ENCODE data around the gene TBXAS1. TPM values are rescaled to one million over a fixed set of nuclear protein-coding genes. Genes with fewer than 3 reads are reported as not detected.

TBXAS1 gene
- total RNA-seq, 2 donors from 2014 or later = 19.3 to 44.1 TPM

DNA sequence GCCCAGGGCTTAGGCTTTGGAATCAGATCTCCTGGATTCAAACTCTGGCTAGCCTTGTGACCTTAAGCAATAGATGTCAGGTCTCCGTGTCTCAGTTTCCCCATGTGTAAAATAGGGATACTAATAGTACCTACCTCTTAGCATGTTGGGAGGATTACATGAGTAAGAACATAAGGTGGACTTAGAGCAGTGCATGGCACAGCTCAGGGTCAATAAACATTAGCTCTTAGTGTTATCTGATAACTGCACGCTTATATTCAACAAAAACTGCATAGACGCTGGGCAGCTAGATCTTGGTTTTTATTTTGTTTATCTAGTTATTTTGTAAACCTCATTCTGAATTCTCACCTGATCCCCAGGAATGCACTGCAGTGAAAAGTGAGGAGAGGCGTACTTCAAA, 17.2 kb downstream of the TBXAS1 start:
- no peaks in the 10 kb centered on the region for H3K36me3 ChIP-seq
- 75% methylated on average over 4 of the region's 4 CpGs for WGBS
- DNase-seq (ENCODE audit: low spot score) = no peak
- no peaks in the 10 kb centered on the region for H3K9me3 ChIP-seq
- TF ChIP-seq POLR2AphosphoS5 (IDR thresholded peaks at IDR 0.05) (no peak), POLR2A (IDR thresholded peaks at IDR 0.05) (no peak)
- TF ChIP-seq, protein P1, sequence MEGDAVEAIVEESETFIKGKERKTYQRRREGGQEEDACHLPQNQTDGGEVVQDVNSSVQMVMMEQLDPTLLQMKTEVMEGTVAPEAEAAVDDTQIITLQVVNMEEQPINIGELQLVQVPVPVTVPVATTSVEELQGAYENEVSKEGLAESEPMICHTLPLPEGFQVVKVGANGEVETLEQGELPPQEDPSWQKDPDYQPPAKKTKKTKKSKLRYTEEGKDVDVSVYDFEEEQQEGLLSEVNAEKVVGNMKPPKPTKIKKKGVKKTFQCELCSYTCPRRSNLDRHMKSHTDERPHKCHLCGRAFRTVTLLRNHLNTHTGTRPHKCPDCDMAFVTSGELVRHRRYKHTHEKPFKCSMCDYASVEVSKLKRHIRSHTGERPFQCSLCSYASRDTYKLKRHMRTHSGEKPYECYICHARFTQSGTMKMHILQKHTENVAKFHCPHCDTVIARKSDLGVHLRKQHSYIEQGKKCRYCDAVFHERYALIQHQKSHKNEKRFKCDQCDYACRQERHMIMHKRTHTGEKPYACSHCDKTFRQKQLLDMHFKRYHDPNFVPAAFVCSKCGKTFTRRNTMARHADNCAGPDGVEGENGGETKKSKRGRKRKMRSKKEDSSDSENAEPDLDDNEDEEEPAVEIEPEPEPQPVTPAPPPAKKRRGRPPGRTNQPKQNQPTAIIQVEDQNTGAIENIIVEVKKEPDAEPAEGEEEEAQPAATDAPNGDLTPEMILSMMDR (IDR thresholded peaks at IDR 0.05) = no peak
- H3K4me1 ChIP-seq (replicated peaks) = no peaks in the 10 kb centered on the region
- no peaks in the 10 kb centered on the region for H3K27me3 ChIP-seq (replicated peaks; ENCODE audit: insufficient read depth)
- intact Hi-C loops (cut with DNase I) = no loop called here
- H3K4me3 ChIP-seq = no peak overlapping the region
- H3K27ac ChIP-seq = no peak overlapping the region

DNA sequence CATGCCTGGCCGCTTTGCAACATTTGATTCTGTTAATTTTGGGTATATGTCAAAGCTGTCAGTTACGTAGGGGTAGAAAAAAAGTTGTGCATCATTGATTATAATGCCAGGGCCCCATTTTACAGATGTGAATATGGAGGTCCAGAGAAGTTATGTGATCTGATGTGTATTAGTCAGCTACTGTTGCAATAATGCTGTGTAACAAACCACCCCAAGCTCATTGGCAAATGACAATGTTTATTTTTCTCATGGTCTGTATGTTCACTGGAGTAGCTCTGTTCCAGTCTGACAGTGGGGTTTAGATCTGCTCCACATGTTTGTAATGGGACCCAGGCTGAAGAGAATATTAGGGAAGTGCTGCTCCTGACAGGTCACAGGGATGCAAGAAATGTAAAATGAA, 19.2 kb downstream of the TBXAS1 start:
- no peaks in the 10 kb centered on the region for H3K36me3 ChIP-seq
- no peaks in the 10 kb centered on the region for H3K27me3 ChIP-seq (replicated peaks; ENCODE audit: insufficient read depth)
- no peak overlapping the region for H3K27ac ChIP-seq
- no peak overlapping the region for H3K4me3 ChIP-seq
- DNase-seq (ENCODE audit: low spot score) = no peak
- intact Hi-C loops (cut with DNase I) = no loop called here
- 96% methylated on average over 2 of the region's 2 CpGs for WGBS
- TF ChIP-seq POLR2A (IDR thresholded peaks at IDR 0.05) = no peak
- TF ChIP-seq, protein P1 (IDR thresholded peaks at IDR 0.05) = no peak
- no peak for TF ChIP-seq POLR2AphosphoS5 (IDR thresholded peaks at IDR 0.05)
- H3K9me3 ChIP-seq = no peaks in the 10 kb centered on the region
- H3K4me1 ChIP-seq (replicated peaks) = no peaks in the 10 kb centered on the region

DNA sequence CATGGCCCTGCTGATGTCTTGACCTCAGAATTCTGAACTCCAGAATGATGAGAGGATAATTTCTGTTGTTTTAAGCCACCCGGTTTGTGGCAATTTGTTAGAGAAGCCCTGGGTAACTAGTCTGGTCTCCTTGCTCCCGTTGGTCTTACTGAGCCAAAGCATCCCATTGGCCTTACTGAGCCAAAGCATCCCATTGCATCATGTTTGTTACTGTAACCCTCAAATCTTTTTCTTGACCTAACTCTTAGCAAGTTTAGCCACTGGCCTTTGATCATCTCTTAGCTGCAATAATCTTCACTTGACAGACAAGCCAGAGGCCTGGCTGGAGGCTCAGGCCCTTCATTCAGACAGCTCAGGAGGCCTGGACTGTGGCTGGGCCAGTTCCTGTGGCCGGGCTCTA, 21.8 kb downstream of the TBXAS1 start:
- WGBS = 89% methylated on average over 3 of the region's 3 CpGs
- Histone ChIP-seq H3K36me3 (no peaks in the 10 kb centered on the region), H3K27me3 (replicated peaks; ENCODE audit: insufficient read depth) (no peaks in the 10 kb centered on the region), H3K4me1 (replicated peaks) (no peaks in the 10 kb centered on the region), H3K4me3 (no peak overlapping the region), H3K27ac (no peak overlapping the region), H3K9me3 (no peaks in the 10 kb centered on the region)
- intact Hi-C loops (cut with DNase I) = loop anchor here (5.0 kb wide), 2 partner anchors 66 to 74 kb away; partner anchors contain the start of gene HIPK2
- no peak for DNase-seq (ENCODE audit: low spot score)
- no peak for TF ChIP-seq POLR2A (IDR thresholded peaks at IDR 0.05)
- no peak for TF ChIP-seq POLR2AphosphoS5 (IDR thresholded peaks at IDR 0.05)
- TF ChIP-seq, protein P1 (IDR thresholded peaks at IDR 0.05) = no peak

DNA sequence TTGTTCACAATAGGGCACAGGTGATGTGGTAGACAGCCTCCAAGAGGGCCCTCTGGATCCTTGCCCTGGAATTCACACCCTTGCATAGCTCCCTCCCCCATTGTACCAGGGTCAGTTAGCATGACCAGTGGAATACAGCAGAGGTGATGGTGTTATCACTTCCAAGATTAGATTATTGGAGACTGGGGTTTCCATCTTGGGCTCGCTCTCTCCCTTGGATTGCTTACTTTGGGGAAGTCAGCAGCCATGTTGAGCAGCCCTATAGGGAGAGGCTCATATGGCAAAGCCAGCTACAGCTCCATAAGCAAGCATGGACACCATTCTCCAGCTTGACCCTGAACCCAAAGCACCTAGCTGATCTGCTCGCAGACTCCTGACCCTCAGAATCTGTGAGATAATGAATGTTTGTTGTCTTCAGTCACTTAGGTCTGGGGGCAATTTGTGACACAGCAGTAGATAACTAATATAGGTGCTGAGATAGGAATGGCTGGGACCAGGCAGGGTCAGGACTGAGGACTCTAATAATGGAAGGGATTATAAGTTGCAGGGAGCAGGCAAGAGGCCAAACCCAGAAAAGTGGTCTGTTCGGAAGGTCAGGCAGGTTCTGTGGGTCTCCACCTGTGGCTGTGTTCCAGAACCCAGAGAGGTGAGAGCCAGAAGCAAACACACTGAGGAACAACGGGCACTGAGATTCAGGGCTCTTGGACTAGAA, 22.9 kb downstream of the TBXAS1 start:
- no peak for TF ChIP-seq POLR2AphosphoS5 (IDR thresholded peaks at IDR 0.05)
- TF ChIP-seq, protein P1 (IDR thresholded peaks at IDR 0.05) = no peak
- TF ChIP-seq POLR2A (IDR thresholded peaks at IDR 0.05) = no peak
- intact Hi-C loops (cut with DNase I) = loop anchor here (5.0 kb wide), 2 partner anchors 65 to 75 kb away; partner anchors contain the start of gene HIPK2
- H3K36me3 ChIP-seq = no peaks in the 10 kb centered on the region
- DNase-seq (ENCODE audit: low spot score) = no peak
- no peaks in the 10 kb centered on the region for H3K4me1 ChIP-seq (replicated peaks)
- WGBS = 86% methylated on average over 4 of the region's 4 CpGs
- H3K4me3 ChIP-seq = no peak overlapping the region
- H3K27ac ChIP-seq = peak overlapping the region in 1 of 2 donors; percentile 84
- no peaks in the 10 kb centered on the region for H3K27me3 ChIP-seq (replicated peaks; ENCODE audit: insufficient read depth)
- H3K9me3 ChIP-seq = no peaks in the 10 kb centered on the region

DNA sequence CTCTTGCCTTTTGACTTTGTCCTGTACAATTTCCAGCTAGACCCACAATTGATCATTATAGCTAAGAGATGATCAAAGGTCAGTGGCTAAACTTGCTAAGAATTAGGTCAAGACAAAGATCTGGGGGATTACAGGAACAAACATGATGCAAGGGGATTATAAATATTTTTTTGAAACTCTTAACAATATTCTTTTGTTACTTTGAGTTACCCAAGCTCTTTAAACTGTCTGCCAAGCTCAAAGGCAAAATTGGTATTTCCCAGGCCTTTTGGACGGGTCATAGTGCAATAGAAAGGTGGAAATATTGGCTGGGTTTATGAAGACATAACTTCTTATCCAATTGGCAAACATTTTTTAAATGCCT, 23.4 kb downstream of the TBXAS1 start:
- no peaks in the 10 kb centered on the region for H3K4me1 ChIP-seq (replicated peaks)
- H3K9me3 ChIP-seq = no peaks in the 10 kb centered on the region
- H3K4me3 ChIP-seq = no peak overlapping the region
- 59% methylated on average over 1 of the region's 1 CpG for WGBS
- TF ChIP-seq POLR2A (IDR thresholded peaks at IDR 0.05) (no peak), POLR2AphosphoS5 (IDR thresholded peaks at IDR 0.05) (no peak)
- TF ChIP-seq, protein P1 (IDR thresholded peaks at IDR 0.05) = no peak
- DNase-seq (ENCODE audit: low spot score) = no peak
- no peaks in the 10 kb centered on the region for H3K27me3 ChIP-seq (replicated peaks; ENCODE audit: insufficient read depth)
- peak overlapping the region in 1 of 2 donors; percentile 84 for H3K27ac ChIP-seq
- intact Hi-C loops (cut with DNase I) = loop anchor here (5.0 kb wide), 2 partner anchors 65 to 75 kb away; partner anchors contain the start of gene HIPK2
- H3K36me3 ChIP-seq = no peaks in the 10 kb centered on the region
